Panc1 (cell line): Measurements from ENCODE around the gene ARMC2. TPM values are rescaled to one million over a fixed set of nuclear protein-coding genes. Genes with fewer than 3 reads are reported as not detected.

ENCODE experiments used
- ATAC-seq: fragments of 200-7000 bp; cut with Tn5 transposase; 2 replicates; pipeline ENCODE4 v1.9.1; 2020; ENCODE audit warnings: mild to moderate bottlenecking, moderate library complexity
- BruUV-seq: library from RNA; stranded (reverse); fragments of 400-500 nt; replicated peaks from 2 replicates; lab custom pipeline; 2021; lab: Mats Ljungman, UMichigan
- CTCF ChIA-PET: fragments of 300-600 bp; sonication (Branson Sonifier 250); formaldehyde crosslinking; loops from one replicate; lab custom pipeline; 2022; ENCODE audit warnings: antibody characterized with exemption; lab: Charles Lee
- POLR2A ChIA-PET: fragments of 300-600 bp; sonication (Branson Sonifier 250); formaldehyde crosslinking; loops from one replicate; lab custom pipeline; 2022; ENCODE audit warnings: antibody characterized with exemption; lab: Charles Lee
- DNase-seq: peaks from one replicate; pipeline ENCODE4 v3.0.0-alpha.2; 2010; ENCODE audit warnings: low read depth, low spot score
- H3K27ac ChIP-seq: 2 replicates; pipeline ENCODE4 v1.5.1; 2011; ENCODE audit warnings: mild to moderate bottlenecking, low read length, inconsistent platforms
- H3K27me3 ChIP-seq: fragments of 200-500 bp; sonication (Bioruptor generic); 2 replicates; pipeline ENCODE4 v1.6.0; 2014; ENCODE audit warnings: low read length, inconsistent platforms; ENCODE audit not compliant: control insufficient read depth, insufficient read depth
- H3K36me3 ChIP-seq: fragments of 200-500 bp; sonication (Bioruptor generic); 2 replicates; pipeline ENCODE4 v1.5.1; 2014; ENCODE audit warnings: inconsistent platforms, mild to moderate bottlenecking, low read length, moderate library complexity; ENCODE audit not compliant: control insufficient read depth, insufficient read depth
- H3K4me1 ChIP-seq: 2 replicates; pipeline ENCODE4 v1.5.1; 2011; ENCODE audit warnings: inconsistent platforms, mild to moderate bottlenecking, low read length, moderate library complexity; ENCODE audit not compliant: control insufficient read depth, insufficient read depth
- H3K4me3 ChIP-seq, 2 experiments: 2 replicates each; pipeline ENCODE4 v1.5.1; 2011 to 2012; ENCODE audit warnings: low read depth in 2 of 2, low read length in 2 of 2, mild to moderate bottlenecking in 2 of 2, inconsistent platforms in 1 of 2, moderate library complexity in 1 of 2
- H3K9me3 ChIP-seq: fragments of 200-500 bp; sonication (Bioruptor generic); 2 replicates; pipeline ENCODE4 v1.5.1; 2014; ENCODE audit warnings: low read depth, mild to moderate bottlenecking, inconsistent platforms, low read length, moderate library complexity; ENCODE audit not compliant: control insufficient read depth, insufficient read depth
- CTCF ChIP-seq: fragments of 450-650 bp; IDR thresholded peaks from 2 replicates; pipeline ENCODE4 v1.5.1; 2017; ENCODE audit warnings: mild to moderate bottlenecking
- POLR2AphosphoS5 ChIP-seq: IDR thresholded peaks from 2 replicates; pipeline ENCODE4 v1.6.1; 2012; ENCODE audit warnings: mild to moderate bottlenecking, low read depth, low read length, moderate library complexity
- REST ChIP-seq, 2 experiments: IDR thresholded peaks; 2 replicates each; pipeline ENCODE4 v1.6.1; 2011 to 2012; ENCODE audit warnings: low read depth in 2 of 2, control low read depth in 1 of 2, low read length in 1 of 2, mild to moderate bottlenecking in 1 of 2, moderate library complexity in 1 of 2; ENCODE audit not compliant: insufficient read depth in 1 of 2
- SIN3A ChIP-seq: IDR thresholded peaks from 2 replicates; pipeline ENCODE4 v1.6.1; 2012; ENCODE audit warnings: low read depth, mild to moderate bottlenecking, low read length, moderate library complexity, borderline replicate concordance; ENCODE audit not compliant: insufficient read depth
- TCF7L2 ChIP-seq: IDR thresholded peaks from 2 replicates; pipeline ENCODE4 v1.6.1; 2011; ENCODE audit warnings: mild to moderate bottlenecking, low read depth, low read length, inconsistent platforms
- in situ Hi-C: cut with HindIII; loops from 2 replicates; pipeline ENCODE4 v1.10.0; 2016; ENCODE audit warnings: low sequenced_read_pairs, low pct_unique_long_range_greater_than_20kb
- intact Hi-C: fragments of 100-400 bp; cut with micrococcal nuclease; formaldehyde crosslinking; loops from one replicate; pipeline ENCODE4 v1.10.0; 2022; ENCODE audit not compliant: unreplicated experiment
- total RNA-seq: library from RNA; stranded (reverse); gene quantifications from one replicate; pipeline ENCODE4 v1.2.1, GENCODE V29; 2021; ENCODE audit not compliant: unreplicated experiment

The ARMC2 gene
- total RNA-seq, 1 experiment from 2014 or later: 9.3 TPM

GRCh38 chr6:108948181-108948661, 100.0 kb downstream of the ARMC2 start:
- DNase-seq (no peak), ATAC-seq (no peak)
- intact Hi-C loops (no loop called here), in situ Hi-C loops (no loop called here)
- no peak overlapping the region for H3K27ac ChIP-seq
- BruUV-seq: no TSS peak
- H3K4me1 ChIP-seq: no peaks in the 10 kb centered on the region
- H3K27me3 ChIP-seq: peaks cover 8% of the 10 kb centered on the region; the same call in 1 of the 2 replicates
- POLR2A ChIA-PET: no interaction called here
- no peak overlapping the region for H3K4me3 ChIP-seq
- no peaks in the 10 kb centered on the region for H3K9me3 ChIP-seq
- H3K36me3 ChIP-seq: no peaks in the 10 kb centered on the region
- CTCF ChIA-PET: interaction anchor here (0.6 kb wide), 1 partner anchor 716 kb away, joined by 3 read pairs; no protein-coding TSS in a partner anchor
- no peak for TF ChIP-seq CTCF
- no peak for TF ChIP-seq TCF7L2
- TF ChIP-seq REST (IDR thresholded peaks at IDR 0.05; ENCODE audit: insufficient read depth in 1 of 2, low read depth in 2 of 2, low read length in 1 of 2): no peak
- TF ChIP-seq SIN3A: no peak
- TF ChIP-seq POLR2AphosphoS5: no peak

GRCh38 chr6:108951351-108951953, 103.2 kb downstream of the ARMC2 start:
- H3K27me3 ChIP-seq: peaks cover under 1% of the 10 kb centered on the region; the same call in 1 of the 2 replicates
- DNase-seq (no peak), ATAC-seq (no peak)
- H3K4me1 ChIP-seq: no peaks in the 10 kb centered on the region
- H3K4me3 ChIP-seq: no peak overlapping the region
- no peaks in the 10 kb centered on the region for H3K36me3 ChIP-seq
- no TSS peak for BruUV-seq
- in situ Hi-C loops: no loop called here
- ChIA-PET CTCF (no interaction called here), POLR2A (no interaction called here)
- intact Hi-C loops: no loop called here
- H3K27ac ChIP-seq: no peak overlapping the region
- no peaks in the 10 kb centered on the region for H3K9me3 ChIP-seq
- TF ChIP-seq SIN3A (no peak), POLR2AphosphoS5 (no peak), CTCF (no peak), TCF7L2 (no peak), REST (IDR thresholded peaks at IDR 0.05; ENCODE audit: insufficient read depth in 1 of 2, low read depth in 2 of 2, low read length in 1 of 2) (no peak)
